Body of pancreas (tissue), 4 donors: Measurements from ENCODE around the gene GTF3C2.

Experiments
- CTCF ChIP-seq, 7 experiments: fragments of 450-650 bp in 4 of 7; fragments of 200-600 bp in 3 of 7; sonication (generic) in 3 of 7; IDR thresholded peaks; one replicate each; pipeline ENCODE4 v1.5.1; 2016 to 2019; ENCODE audit warnings: antibody characterized with exemption in 7 of 7
- POLR2A ChIP-seq, 3 donors: fragments of 450-650 bp; IDR thresholded peaks; one replicate each; pipeline ENCODE4 v1.6.1; 2016; ENCODE audit warnings: antibody characterized with exemption in 3 of 3, mild to moderate bottlenecking in 2 of 3

GRCh38 chr2:27356056-27356381 lies 545 bp downstream of the GTF3C2 start:
- TF ChIP-seq POLR2A (IDR thresholded peaks at IDR 0.05) (no peak), CTCF (IDR thresholded peaks at IDR 0.05) (no peak)
